HG02623 (cell line): ENCODE results near the gene CLIP2.
"Not testable (repeated sequence)": the region's sequence is repeated elsewhere in the genome, so short reads cannot be mapped to it uniquely, and the experiment has no call there.

Experiments used
- ATAC-seq: cut with Tn5 transposase; IDR thresholded peaks from one replicate; pipeline ENCODE4 v1.9.1; 2021; ENCODE audit warnings: moderate library complexity; ENCODE audit not compliant: unreplicated experiment

CLIP2 gene

GRCh38 chr7:74364061-74364460, 74.9 kb downstream of the CLIP2 start:
- ATAC-seq = no peak

- ATAC-seq = no peak
These were observed 76.3 kb downstream of the CLIP2 start for GRCh38 chr7:74365322-74366022.

- no peak for ATAC-seq
These were observed 82.5 kb downstream of the CLIP2 start for GRCh38 chr7:74371381-74372341.

- ATAC-seq = no peak
These were observed 83.4 kb downstream of the CLIP2 start for GRCh38 chr7:74372511-74373111.

GRCh38 chr7:74373536-74373935, 84.3 kb downstream of the CLIP2 start:
- ATAC-seq = no peak

GRCh38 chr7:74375726-74376220, 86.6 kb downstream of the CLIP2 start:
- ATAC-seq = no peak

- ATAC-seq = no peak
These were observed 87.2 kb downstream of the CLIP2 start for GRCh38 chr7:74376256-74377036.

GRCh38 chr7:74379938-74380337, 90.7 kb downstream of the CLIP2 start:
- ATAC-seq = no peak

GRCh38 chr7:74380720-74381119, 91.5 kb downstream of the CLIP2 start:
- ATAC-seq = no peak

- not testable (repeated sequence) for ATAC-seq
These were observed 94.9 kb downstream of the CLIP2 start for GRCh38 chr7:74384086-74384485.

- ATAC-seq = not testable (repeated sequence)
These were observed 95.6 kb downstream of the CLIP2 start for GRCh38 chr7:74384854-74385253.

- no peak for ATAC-seq
These were observed 98.4 kb downstream of the CLIP2 start for GRCh38 chr7:74387606-74388005.

GRCh38 chr7:74388880-74389415, 99.7 kb downstream of the CLIP2 start:
- no peak for ATAC-seq

- not testable (repeated sequence) for ATAC-seq
These were observed 104.5 kb downstream of the CLIP2 start for GRCh38 chr7:74393722-74394121.

GRCh38 chr7:74394601-74395000, 105.4 kb downstream of the CLIP2 start:
- not testable (repeated sequence) for ATAC-seq

GRCh38 chr7:74395745-74396311, 106.6 kb downstream of the CLIP2 start:
- ATAC-seq = no peak

- ATAC-seq = no peak
These were observed 107.8 kb downstream of the CLIP2 start for GRCh38 chr7:74396993-74397392.

- no peak for ATAC-seq
These were observed 109.2 kb downstream of the CLIP2 start for GRCh38 chr7:74398426-74398825.

GRCh38 chr7:74399006-74399405, 109.8 kb downstream of the CLIP2 start:
- no peak for ATAC-seq
